Astrocyte (in vitro differentiated cells and primary cell): ENCODE results near the gene PTPRN2. TPM values are rescaled to one million over a fixed set of nuclear protein-coding genes. Genes with fewer than 3 reads are reported as not detected.

Experiments
- DNase-seq: peaks from one replicate; pipeline ENCODE4 v3.0.0-alpha.2; 2010; ENCODE audit warnings: low read depth
- FAIRE-seq: peaks from 2 replicates; lab custom pipeline; 2011; peaks lifted over from hg19 to GRCh38; lab: Jason Lieb, UNC
- H2AFZ ChIP-seq: 2 replicates; pipeline ENCODE4 v1.6.0; 2012; ENCODE audit warnings: low read depth, low read length, inconsistent platforms
- H3K27ac ChIP-seq: 2 replicates; pipeline ENCODE4 v1.5.1; 2011; ENCODE audit warnings: low read depth, low read length, inconsistent platforms
- H3K27me3 ChIP-seq: 2 replicates; pipeline ENCODE4 v1.6.0; 2011; ENCODE audit warnings: low read length, inconsistent platforms; ENCODE audit not compliant: insufficient read depth
- H3K36me3 ChIP-seq: 2 replicates; pipeline ENCODE4 v1.5.1; 2011; ENCODE audit warnings: low read length, inconsistent platforms; ENCODE audit not compliant: insufficient read depth
- H3K4me1 ChIP-seq: 2 replicates; pipeline ENCODE4 v1.5.1; 2011; ENCODE audit warnings: low read length, inconsistent platforms; ENCODE audit not compliant: insufficient read depth
- H3K4me2 ChIP-seq: 2 replicates; pipeline ENCODE4 v1.6.0; 2012; ENCODE audit warnings: low read length, inconsistent platforms
- H3K4me3 ChIP-seq: 2 replicates; pipeline ENCODE4 v1.5.1; 2011; ENCODE audit warnings: low read depth, mild to moderate bottlenecking, low read length, inconsistent platforms; ENCODE audit not compliant: insufficient read depth
- H3K79me2 ChIP-seq: 2 replicates; pipeline ENCODE4 v1.6.0; 2012; ENCODE audit warnings: mild to moderate bottlenecking, low read length, inconsistent platforms; ENCODE audit not compliant: insufficient read depth
- H3K9ac ChIP-seq: 2 replicates; pipeline ENCODE4 v1.6.0; 2012; ENCODE audit warnings: mild to moderate bottlenecking, low read length, inconsistent platforms
- H3K9me3 ChIP-seq: 2 replicates; pipeline ENCODE4 v1.5.1; 2012; ENCODE audit warnings: low read depth, mild to moderate bottlenecking, low read length, inconsistent platforms; ENCODE audit not compliant: insufficient read depth
- H4K20me1 ChIP-seq: 2 replicates; pipeline ENCODE4 v1.6.0; 2012; ENCODE audit warnings: low read length, inconsistent platforms; ENCODE audit not compliant: insufficient read depth
- H3K27ac Mint-ChIP-seq: one replicate; pipeline ENCODE4 v1.8.0; 2021; ENCODE audit warnings: mild to moderate bottlenecking, mixed read lengths; ENCODE audit not compliant: unreplicated experiment
- H3K27me3 Mint-ChIP-seq: one replicate; pipeline ENCODE4 v1.8.0; 2021; ENCODE audit warnings: low read depth, mixed read lengths; ENCODE audit not compliant: unreplicated experiment
- H3K36me3 Mint-ChIP-seq: one replicate; pipeline ENCODE4 v1.8.0; 2021; ENCODE audit warnings: low read depth, mixed read lengths; ENCODE audit not compliant: unreplicated experiment
- H3K4me1 Mint-ChIP-seq: one replicate; pipeline ENCODE4 v1.8.0; 2021; ENCODE audit warnings: low read depth, mixed read lengths; ENCODE audit not compliant: unreplicated experiment
- H3K4me3 Mint-ChIP-seq: one replicate; pipeline ENCODE4 v1.8.0; 2021; ENCODE audit warnings: mild to moderate bottlenecking, moderate library complexity, mixed read lengths; ENCODE audit not compliant: unreplicated experiment
- H3K9me3 Mint-ChIP-seq: one replicate; pipeline ENCODE4 v1.8.0; 2021; ENCODE audit warnings: mild to moderate bottlenecking, mixed read lengths; ENCODE audit not compliant: unreplicated experiment
- EZH2 ChIP-seq: IDR thresholded peaks from 2 replicates; pipeline ENCODE4 v1.6.1; 2012; ENCODE audit warnings: mild to moderate bottlenecking, low read length, inconsistent platforms; ENCODE audit not compliant: insufficient read depth
- total RNA-seq: library from RNA; stranded (reverse); gene quantifications from 2 replicates; pipeline ENCODE4 v1.2.1, GENCODE V29; 2021
- TF ChIP-seq, protein P1 (sequence below): IDR thresholded peaks from 2 replicates; pipeline ENCODE4 v1.5.1; 2011; ENCODE audit warnings: low read depth, mild to moderate bottlenecking, inconsistent platforms, low read length, moderate library complexity; ENCODE audit not compliant: insufficient read depth

PTPRN2 gene
- total RNA-seq, 1 donor from 2014 or later: 0.09 TPM

DNA sequence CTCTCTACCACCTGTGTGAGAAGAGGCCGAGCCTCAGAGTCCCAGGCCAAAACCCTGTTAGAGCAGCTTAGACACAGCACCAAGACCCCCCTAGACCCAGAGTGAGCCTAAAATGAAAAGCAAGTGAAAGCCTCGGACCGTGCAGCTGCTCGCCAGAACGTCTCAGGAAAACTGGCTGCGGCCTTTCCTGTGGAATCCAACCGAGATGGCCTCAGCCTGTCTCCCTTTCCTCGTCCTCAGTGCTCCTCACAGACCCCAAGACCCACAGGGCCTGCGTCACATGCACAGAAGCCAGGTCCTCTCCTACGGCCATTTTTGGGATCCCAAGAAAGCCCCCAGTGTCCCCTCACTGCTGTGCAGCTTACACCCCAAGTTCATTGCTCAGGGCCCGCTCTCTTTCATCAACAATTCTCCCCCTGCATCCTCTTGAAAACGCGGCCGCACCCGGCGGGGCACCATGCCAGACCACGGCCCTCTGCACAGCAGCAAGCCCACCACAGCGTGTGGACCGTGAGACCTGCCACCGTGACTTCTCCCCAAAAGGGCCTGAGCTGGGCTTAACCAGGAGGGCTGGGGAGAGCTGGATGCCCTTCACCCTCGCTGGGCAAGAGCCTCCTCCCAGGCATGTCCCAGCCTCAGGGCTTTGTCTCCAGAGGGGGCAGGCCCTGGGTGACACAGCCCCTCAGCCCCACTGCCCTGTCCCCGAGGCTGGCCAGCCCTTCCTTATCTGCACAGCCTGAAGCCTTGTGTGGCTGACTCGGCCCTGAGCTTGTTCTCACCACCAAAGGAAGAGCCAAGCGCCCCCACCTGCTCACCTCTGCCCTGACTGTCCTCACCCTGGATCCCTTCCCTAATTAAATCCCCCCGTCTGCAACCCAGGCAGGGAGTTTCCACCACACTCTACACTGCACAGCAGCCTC is 142.9 kb downstream of the PTPRN2 start:
- Histone ChIP-seq H4K20me1 (no peaks in the 10 kb centered on the region), H3K9me3 (peaks cover 17% of the 10 kb centered on the region), H3K27ac (no peak overlapping the region), H3K36me3 (no peaks in the 10 kb centered on the region), H3K27me3 (no peaks in the 10 kb centered on the region), H3K4me2 (no peak overlapping the region), H3K4me1 (no peaks in the 10 kb centered on the region), H3K9ac (no peak overlapping the region), H2AFZ (no peak overlapping the region), H3K79me2 (no peaks in the 10 kb centered on the region), H3K4me3 (no peak overlapping the region)
- Mint-ChIP-seq H3K36me3 (no peaks in the 10 kb centered on the region), H3K4me1 (no peaks in the 10 kb centered on the region), H3K9me3 (peaks cover 9% of the 10 kb centered on the region), H3K4me3 (no peak overlapping the region), H3K27me3 (peaks cover 3% of the 10 kb centered on the region), H3K27ac (no peak overlapping the region)
- DNase-seq: no peak
- no peak for TF ChIP-seq EZH2
- TF ChIP-seq, protein P1, sequence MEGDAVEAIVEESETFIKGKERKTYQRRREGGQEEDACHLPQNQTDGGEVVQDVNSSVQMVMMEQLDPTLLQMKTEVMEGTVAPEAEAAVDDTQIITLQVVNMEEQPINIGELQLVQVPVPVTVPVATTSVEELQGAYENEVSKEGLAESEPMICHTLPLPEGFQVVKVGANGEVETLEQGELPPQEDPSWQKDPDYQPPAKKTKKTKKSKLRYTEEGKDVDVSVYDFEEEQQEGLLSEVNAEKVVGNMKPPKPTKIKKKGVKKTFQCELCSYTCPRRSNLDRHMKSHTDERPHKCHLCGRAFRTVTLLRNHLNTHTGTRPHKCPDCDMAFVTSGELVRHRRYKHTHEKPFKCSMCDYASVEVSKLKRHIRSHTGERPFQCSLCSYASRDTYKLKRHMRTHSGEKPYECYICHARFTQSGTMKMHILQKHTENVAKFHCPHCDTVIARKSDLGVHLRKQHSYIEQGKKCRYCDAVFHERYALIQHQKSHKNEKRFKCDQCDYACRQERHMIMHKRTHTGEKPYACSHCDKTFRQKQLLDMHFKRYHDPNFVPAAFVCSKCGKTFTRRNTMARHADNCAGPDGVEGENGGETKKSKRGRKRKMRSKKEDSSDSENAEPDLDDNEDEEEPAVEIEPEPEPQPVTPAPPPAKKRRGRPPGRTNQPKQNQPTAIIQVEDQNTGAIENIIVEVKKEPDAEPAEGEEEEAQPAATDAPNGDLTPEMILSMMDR: no peak
- no peak for FAIRE-seq

DNA sequence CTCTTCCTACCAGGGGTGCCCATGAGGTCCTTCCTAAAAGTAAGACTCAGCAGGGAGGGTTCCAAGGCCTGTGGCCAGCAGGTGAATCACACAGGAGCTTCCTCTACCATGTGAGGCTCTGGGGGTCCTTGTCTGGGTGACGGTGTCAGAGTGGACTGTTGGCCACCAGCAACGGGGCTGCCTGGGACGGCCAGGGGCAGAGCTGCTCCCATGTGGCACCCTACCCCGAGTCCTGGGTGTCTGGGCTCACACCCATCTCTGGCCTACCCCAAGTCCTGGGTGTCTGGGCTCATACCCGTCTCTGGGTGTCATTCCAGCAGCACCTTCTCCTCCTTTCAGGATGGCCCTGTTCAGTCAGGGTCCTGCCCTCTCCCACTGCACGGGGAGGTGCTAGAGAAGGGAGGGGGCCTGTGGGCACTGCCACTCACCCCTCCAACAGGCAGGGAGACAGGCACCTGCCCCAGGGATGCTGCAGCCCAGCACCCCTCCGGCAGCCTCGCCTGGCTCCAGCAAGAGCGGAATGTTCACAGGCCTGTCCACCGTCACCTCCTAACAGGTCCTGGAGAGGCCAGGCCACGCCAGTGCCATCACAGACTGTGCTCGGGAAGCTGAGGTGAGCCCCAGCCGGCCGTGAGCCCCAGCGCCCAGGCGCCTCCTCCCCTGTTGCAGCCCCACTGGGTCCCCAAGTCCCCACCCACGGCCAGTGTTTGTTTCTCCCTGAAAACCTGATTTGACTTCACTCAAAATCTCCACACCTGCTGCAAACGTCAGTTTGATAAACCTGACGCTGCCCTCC is 143.7 kb downstream of the PTPRN2 start:
- Histone ChIP-seq H3K4me3 (no peak overlapping the region), H3K27ac (no peak overlapping the region), H4K20me1 (no peaks in the 10 kb centered on the region), H3K36me3 (no peaks in the 10 kb centered on the region), H3K79me2 (no peaks in the 10 kb centered on the region), H2AFZ (no peak overlapping the region), H3K9ac (no peak overlapping the region), H3K4me1 (no peaks in the 10 kb centered on the region), H3K9me3 (peaks cover 18% of the 10 kb centered on the region), H3K27me3 (no peaks in the 10 kb centered on the region), H3K4me2 (no peak overlapping the region)
- Mint-ChIP-seq H3K36me3 (no peaks in the 10 kb centered on the region), H3K27ac (no peak overlapping the region), H3K9me3 (peaks cover 9% of the 10 kb centered on the region), H3K27me3 (peaks cover 3% of the 10 kb centered on the region), H3K4me1 (no peaks in the 10 kb centered on the region), H3K4me3 (no peak overlapping the region)
- FAIRE-seq (no peak), DNase-seq (no peak)
- no peak for TF ChIP-seq EZH2
- TF ChIP-seq, protein P1: no peak
